ENCODE data around the gene UBTD1. TPM values are rescaled to one million over a fixed set of nuclear protein-coding genes. Genes with fewer than 3 reads are reported as not detected.
A peak's percentile ranks its signal among the peaks of the same experiment; 100 is the strongest.
"Not testable (repeated sequence)": the region's sequence is repeated elsewhere in the genome, so short reads cannot be mapped to it uniquely, and the experiment has no call there.

UBTD1 gene
- total and polyA plus RNA-seq, 2 donors = 3.5 to 23.6 TPM

- H3K4me3 ChIP-seq (ENCODE audit: low read depth, low read length) = no peak overlapping the region
- H3K27ac ChIP-seq (ENCODE audit: low read depth) = no peak overlapping the region
These were observed 75.8 kb downstream of the UBTD1 start for GRCh38 chr10:97574374-97575126.

GRCh38 chr10:97575127-97575668 is 76.5 kb downstream of the UBTD1 start:
- no peak for DNase-seq (ENCODE audit: extremely low spot score)
- H3K4me3 ChIP-seq (ENCODE audit: low read depth, low read length) = no peak overlapping the region
- no peaks in the 10 kb centered on the region for H3K36me3 ChIP-seq (ENCODE audit: insufficient read depth)
- H3K27ac ChIP-seq (ENCODE audit: low read depth) = no peak overlapping the region
- H3K4me1 ChIP-seq (ENCODE audit: insufficient read depth) = no peaks in the 10 kb centered on the region
- 83% methylated on average over 6 of the region's 6 CpGs for WGBS

More at GRCh38 chr10:97574374-97575126, 75.8 kb downstream of the UBTD1 start:
- Histone ChIP-seq H3K36me3 (ENCODE audit: insufficient read depth) (no peaks in the 10 kb centered on the region), H3K4me1 (ENCODE audit: insufficient read depth) (no peaks in the 10 kb centered on the region)
- 46% methylated on average over 4 of the region's 4 CpGs for WGBS
- peak; percentile 25 for DNase-seq (ENCODE audit: extremely low spot score)

GRCh38 chr10:97576487-97576886 is 77.8 kb downstream of the UBTD1 start:
- H3K27ac ChIP-seq (ENCODE audit: low read depth); DNase-seq (ENCODE audit: extremely low spot score): not testable (repeated sequence)
- 78% methylated on average over 5 of the region's 5 CpGs for WGBS

GRCh38 chr10:97577701-97578100 is 79.0 kb downstream of the UBTD1 start:
- H3K27ac ChIP-seq (ENCODE audit: low read depth) = no peak overlapping the region
- no peaks in the 10 kb centered on the region for H3K36me3 ChIP-seq (ENCODE audit: insufficient read depth)
- no peak for DNase-seq (ENCODE audit: extremely low spot score)
- 80% methylated on average over 9 of the region's 9 CpGs for WGBS
- no peak overlapping the region for H3K4me3 ChIP-seq (ENCODE audit: low read depth, low read length)
- no peaks in the 10 kb centered on the region for H3K4me1 ChIP-seq (ENCODE audit: insufficient read depth)

More at GRCh38 chr10:97576487-97576886, 77.8 kb downstream of the UBTD1 start:
- not testable (repeated sequence) for H3K4me1 ChIP-seq (ENCODE audit: insufficient read depth); H3K4me3 ChIP-seq (ENCODE audit: low read depth, low read length); H3K36me3 ChIP-seq (ENCODE audit: insufficient read depth)

GRCh38 chr10:97578171-97578844 is 79.6 kb downstream of the UBTD1 start:
- Histone ChIP-seq H3K4me1 (ENCODE audit: insufficient read depth) (no peaks in the 10 kb centered on the region), H3K27ac (ENCODE audit: low read depth) (no peak overlapping the region), H3K36me3 (ENCODE audit: insufficient read depth) (no peaks in the 10 kb centered on the region), H3K4me3 (ENCODE audit: low read depth, low read length) (no peak overlapping the region)
- DNase-seq (ENCODE audit: extremely low spot score) = no peak
- 80% methylated on average over 40 of the region's 40 CpGs for whole genome bisulfite sequencing

- Histone ChIP-seq H3K36me3 (ENCODE audit: insufficient read depth) (no peaks in the 10 kb centered on the region), H3K27ac (ENCODE audit: low read depth) (no peak overlapping the region), H3K4me3 (ENCODE audit: low read depth, low read length) (no peak overlapping the region), H3K4me1 (ENCODE audit: insufficient read depth) (no peaks in the 10 kb centered on the region)
- no peak for DNase-seq (ENCODE audit: extremely low spot score)
- 84% methylated on average over 9 of the region's 9 CpGs for WGBS
These were observed 82.0 kb downstream of the UBTD1 start for GRCh38 chr10:97580421-97581367.

GRCh38 chr10:97582169-97582568 is 83.4 kb downstream of the UBTD1 start:
- WGBS = 95% methylated on average over 8 of the region's 8 CpGs

GRCh38 chr10:97583476-97583875 is 84.8 kb downstream of the UBTD1 start:
- Histone ChIP-seq H3K4me1 (ENCODE audit: insufficient read depth) (no peaks in the 10 kb centered on the region), H3K4me3 (ENCODE audit: low read depth, low read length) (no peak overlapping the region), H3K27ac (ENCODE audit: low read depth) (no peak overlapping the region), H3K36me3 (ENCODE audit: insufficient read depth) (no peaks in the 10 kb centered on the region)
- DNase-seq (ENCODE audit: extremely low spot score) = no peak
- WGBS = 90% methylated on average over 13 of the region's 13 CpGs

More at GRCh38 chr10:97582169-97582568, 83.4 kb downstream of the UBTD1 start:
- DNase-seq (ENCODE audit: extremely low spot score) = no peak
- no peak overlapping the region for H3K4me3 ChIP-seq (ENCODE audit: low read depth, low read length)
- H3K27ac ChIP-seq (ENCODE audit: low read depth) = no peak overlapping the region
- no peaks in the 10 kb centered on the region for H3K4me1 ChIP-seq (ENCODE audit: insufficient read depth)
- no peaks in the 10 kb centered on the region for H3K36me3 ChIP-seq (ENCODE audit: insufficient read depth)

GRCh38 chr10:97584060-97584797 is 85.5 kb downstream of the UBTD1 start, which contains the start of gene HOGA1:
Gene HOGA1, plus strand, starts transcription at chr10:97584389. Its CDS starts 315 bp downstream, at chr10:97584704.
- no peak within 1 kb of the TSS for H3K4me3 ChIP-seq (ENCODE audit: low read depth, low read length)

GRCh38 chr10:97584798-97585438 is 86.2 kb downstream of the UBTD1 start:
- no peak for DNase-seq (ENCODE audit: extremely low spot score)
- no peaks in the 10 kb centered on the region for H3K4me1 ChIP-seq (ENCODE audit: insufficient read depth)
- H3K36me3 ChIP-seq (ENCODE audit: insufficient read depth) = no peaks in the 10 kb centered on the region
- no peak overlapping the region for H3K4me3 ChIP-seq (ENCODE audit: low read depth, low read length)
- whole genome bisulfite sequencing = 93% methylated on average over 5 of the region's 5 CpGs
- H3K27ac ChIP-seq (ENCODE audit: low read depth) = no peak overlapping the region

More at GRCh38 chr10:97584060-97584797, 85.5 kb downstream of the UBTD1 start, which contains the start of gene HOGA1:
- 58% methylated on average over 5 of the region's 5 CpGs for WGBS
- Histone ChIP-seq H3K27ac (ENCODE audit: low read depth) (no peak within 1 kb of the TSS), H3K4me1 (ENCODE audit: insufficient read depth) (no peaks in the 10 kb centered on the region), H3K36me3 (ENCODE audit: insufficient read depth) (no peaks in the 10 kb centered on the region)
- peak; percentile 14 for DNase-seq (ENCODE audit: extremely low spot score)

GRCh38 chr10:97585439-97585811 is 86.7 kb downstream of the UBTD1 start:
- H3K36me3 ChIP-seq (ENCODE audit: insufficient read depth) = no peaks in the 10 kb centered on the region
- no peaks in the 10 kb centered on the region for H3K4me1 ChIP-seq (ENCODE audit: insufficient read depth)
- no peak for DNase-seq (ENCODE audit: extremely low spot score)
- WGBS = 90% methylated on average over 5 of the region's 5 CpGs
- H3K27ac ChIP-seq (ENCODE audit: low read depth) = no peak overlapping the region
- H3K4me3 ChIP-seq (ENCODE audit: low read depth, low read length) = no peak overlapping the region

GRCh38 chr10:97587183-97587582 is 88.5 kb downstream of the UBTD1 start:
- no peaks in the 10 kb centered on the region for H3K36me3 ChIP-seq (ENCODE audit: insufficient read depth)
- DNase-seq (ENCODE audit: extremely low spot score) = no peak
- WGBS = 87% methylated on average over 2 of the region's 2 CpGs
- no peak overlapping the region for H3K27ac ChIP-seq (ENCODE audit: low read depth)
- no peak overlapping the region for H3K4me3 ChIP-seq (ENCODE audit: low read depth, low read length)
- no peaks in the 10 kb centered on the region for H3K4me1 ChIP-seq (ENCODE audit: insufficient read depth)

All from urinary bladder (tissue), 4 donors.